GM21447 (cell line): ENCODE data around the gene RNFT2.

Experiments used
- ATAC-seq: cut with Tn5 transposase; IDR thresholded peaks from one replicate; pipeline ENCODE4 v1.9.1; 2021; ENCODE audit not compliant: unreplicated experiment

The RNFT2 gene

DNA sequence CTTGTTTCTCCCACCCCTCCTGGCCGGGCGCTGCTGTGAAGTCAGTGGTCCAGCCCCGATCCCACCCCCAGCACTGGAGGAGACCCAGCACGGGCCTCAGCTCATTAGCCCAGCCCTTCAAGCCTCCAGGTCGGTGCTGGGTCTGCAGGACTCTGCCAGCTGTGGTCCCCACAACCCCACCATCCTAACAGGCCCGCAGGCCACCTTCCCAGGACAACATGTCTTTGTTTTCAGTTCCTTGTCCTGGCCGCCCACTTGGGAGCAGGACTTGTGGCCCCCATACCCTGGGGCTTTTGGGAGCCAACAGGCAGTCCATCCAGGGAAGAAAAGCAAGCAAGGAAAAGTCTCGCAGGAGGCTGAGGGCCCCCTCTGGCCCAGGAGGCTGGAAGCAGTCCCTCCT is 83.2 kb downstream of the RNFT2 start:
- ATAC-seq: no peak

DNA sequence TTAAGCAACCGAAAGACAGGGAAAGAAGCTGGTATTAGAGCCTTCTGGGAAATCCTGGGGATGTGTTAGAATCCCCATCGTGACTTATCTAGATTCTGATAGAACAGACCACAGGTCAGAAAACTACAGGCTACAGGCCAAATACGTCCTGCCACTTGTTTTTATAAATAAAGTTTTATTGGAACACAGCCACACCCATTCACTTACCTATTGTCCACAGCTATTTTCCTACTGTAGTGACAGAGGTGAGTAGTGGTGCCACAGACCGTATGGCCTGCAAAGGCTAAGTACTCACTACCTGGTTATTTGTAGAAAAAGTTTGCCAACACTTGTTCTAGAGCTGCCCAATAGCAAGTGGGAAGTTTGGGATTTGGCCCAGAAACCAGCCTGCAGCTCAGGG is 89.3 kb downstream of the RNFT2 start:
- ATAC-seq: no peak

DNA sequence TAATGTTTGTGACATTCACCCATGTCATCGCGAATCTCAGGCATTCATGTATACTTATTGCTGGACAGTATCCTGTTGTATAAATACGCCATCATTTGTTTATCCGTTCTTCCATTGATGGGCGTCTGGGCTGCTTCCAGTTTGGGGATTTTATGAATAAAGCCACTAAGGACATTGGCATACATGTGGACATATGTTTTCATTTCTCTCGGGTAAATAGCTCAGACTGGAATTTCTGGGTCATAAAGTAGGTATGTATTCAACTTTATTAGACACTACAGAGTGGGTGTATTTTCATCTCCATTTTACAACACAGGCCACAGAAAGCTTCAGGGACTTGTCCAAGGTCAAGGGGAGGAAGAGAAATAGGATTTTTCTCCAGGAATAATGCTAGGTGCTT is 94.2 kb downstream of the RNFT2 start:
- no peak for ATAC-seq

DNA sequence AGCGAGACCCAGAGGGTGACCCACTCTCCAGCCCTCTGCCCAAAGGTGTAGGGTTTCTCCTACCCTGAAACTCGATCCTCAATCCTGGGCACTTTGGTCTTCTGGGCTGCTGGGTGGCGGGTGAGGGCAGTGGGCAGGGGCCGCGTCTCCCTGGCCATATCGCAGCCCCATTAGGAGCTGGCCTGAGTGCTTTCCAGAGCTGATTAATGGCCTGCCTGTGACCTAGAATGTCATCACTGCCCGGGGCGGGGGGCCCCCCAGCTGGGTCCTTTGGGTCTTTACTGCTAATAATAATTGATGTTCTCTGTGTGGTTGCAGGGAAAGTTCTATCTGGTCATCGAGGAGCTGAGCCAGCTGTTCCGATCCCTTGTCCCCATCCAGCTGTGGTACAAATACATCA is 95.4 kb downstream of the RNFT2 start:
- ATAC-seq: no peak

DNA sequence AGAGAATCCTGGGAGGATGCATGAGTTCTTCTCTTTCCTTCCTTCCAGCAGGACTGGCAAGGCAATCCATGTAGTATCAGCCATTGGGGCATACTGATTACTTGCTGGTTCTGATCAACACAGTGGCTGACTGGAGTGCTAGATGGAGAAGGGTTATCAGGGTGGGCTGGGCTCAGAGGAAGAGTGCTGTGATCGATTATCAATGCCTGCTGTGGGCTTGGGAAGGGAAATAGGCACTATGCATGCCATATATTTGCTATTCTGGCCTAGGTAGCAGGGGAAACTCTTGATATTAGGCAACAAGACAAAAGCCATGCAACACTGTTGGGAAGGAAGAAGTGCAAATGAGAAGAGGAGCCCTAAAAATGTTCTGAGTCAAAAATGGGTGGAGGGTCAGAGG is 97.4 kb downstream of the RNFT2 start:
- no peak for ATAC-seq

DNA sequence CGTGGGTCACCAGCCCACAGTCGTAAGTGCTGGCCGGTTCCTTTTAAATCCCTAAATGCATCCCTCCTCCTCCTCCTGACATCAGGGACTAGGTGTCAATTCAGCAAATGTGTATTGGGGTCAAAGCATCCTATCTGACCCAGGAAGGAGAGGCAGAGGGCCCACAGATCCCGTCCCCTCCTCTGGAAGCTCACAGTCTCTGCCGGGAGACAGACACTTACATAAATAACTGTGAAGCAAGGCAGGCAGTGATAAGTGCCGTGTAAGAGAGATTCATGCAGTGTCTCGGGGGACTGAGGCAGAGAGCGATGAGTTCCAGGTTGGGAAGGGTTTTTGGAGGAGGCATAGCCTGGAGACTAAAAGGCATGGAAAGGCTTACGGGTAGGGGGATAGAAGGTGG is 99.0 kb downstream of the RNFT2 start:
- no peak for ATAC-seq

DNA sequence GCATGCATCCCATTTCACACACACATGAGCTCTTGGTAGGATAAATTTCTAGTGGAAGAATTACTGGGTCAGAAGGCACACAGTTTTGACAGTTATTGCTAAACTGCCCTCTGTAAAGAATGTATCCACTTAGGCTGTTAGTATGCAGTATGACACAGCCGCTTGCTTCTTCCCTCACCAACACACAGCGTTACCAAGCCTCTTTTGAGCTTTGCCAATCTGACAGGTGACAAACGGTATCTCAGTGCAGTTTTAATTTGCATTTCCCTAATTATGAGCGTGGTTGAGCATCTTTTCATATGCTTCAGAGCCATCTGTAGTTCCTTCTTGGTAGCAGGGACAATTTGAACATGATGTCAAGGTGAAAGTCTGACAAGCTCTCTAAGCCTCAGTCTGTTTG is 100.2 kb downstream of the RNFT2 start:
- ATAC-seq: no peak

DNA sequence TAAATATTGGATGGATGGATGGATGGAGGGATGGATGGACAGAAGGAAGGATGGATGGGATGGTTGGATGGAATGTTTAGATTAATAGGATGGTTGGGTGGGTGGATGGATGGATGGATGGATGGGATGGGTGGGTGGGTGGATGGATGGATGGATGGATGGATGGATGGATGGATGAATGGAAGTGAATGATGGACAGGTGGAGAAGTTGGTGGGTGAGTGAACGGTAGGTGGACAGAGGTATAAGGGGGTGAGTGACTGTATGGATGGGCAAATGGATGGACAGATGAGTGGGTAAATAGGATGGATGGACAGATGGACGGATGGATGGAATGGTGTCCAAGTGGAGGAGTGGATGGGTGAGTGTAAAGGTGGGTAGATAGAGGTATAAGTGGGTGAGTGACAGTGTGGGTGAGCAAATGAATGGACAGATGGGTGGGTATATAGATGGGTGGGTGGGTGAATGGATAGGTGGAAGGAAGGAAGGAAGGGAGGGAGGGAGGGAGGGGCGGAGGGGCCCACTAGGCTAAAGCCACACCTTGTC is 101.2 kb downstream of the RNFT2 start:
- no peak for ATAC-seq

DNA sequence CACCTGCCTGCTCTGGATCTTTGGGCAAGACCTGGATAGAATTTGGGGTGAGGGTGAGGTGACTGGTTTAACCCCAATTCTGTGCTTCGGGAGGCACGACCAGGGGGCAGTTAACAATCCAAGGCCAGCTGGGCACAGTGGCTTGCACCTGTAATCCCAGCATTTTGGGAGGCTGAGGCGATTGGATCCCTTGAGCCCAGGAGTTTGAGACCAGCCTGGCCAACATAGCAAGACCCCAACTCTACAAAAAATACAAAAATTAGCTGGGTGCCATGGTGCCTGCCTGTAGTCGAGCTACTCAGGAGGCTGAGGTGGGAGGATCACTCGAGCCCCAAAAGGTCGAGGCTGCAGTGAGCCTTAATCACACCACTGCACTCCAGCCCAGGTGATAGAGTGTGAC is 105.0 kb downstream of the RNFT2 start:
- no peak for ATAC-seq

DNA sequence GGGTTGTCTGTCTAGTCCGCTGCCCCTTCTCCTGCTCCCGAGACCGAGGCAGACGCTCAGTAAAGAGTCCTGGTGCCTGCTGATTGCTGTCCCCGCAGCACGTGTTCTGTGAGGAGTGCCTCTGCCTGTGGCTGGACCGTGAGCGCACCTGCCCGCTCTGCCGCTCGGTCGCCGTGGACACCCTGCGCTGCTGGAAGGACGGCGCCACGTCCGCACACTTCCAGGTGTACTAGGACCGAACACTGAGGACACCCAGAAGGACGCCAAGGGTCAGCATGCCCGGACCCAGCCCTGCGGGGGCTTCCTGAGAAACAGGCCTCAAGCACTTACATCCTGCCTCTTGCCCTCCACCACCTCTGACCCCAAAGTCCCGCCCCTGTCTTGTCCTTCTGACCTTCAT is 111.1 kb downstream of the RNFT2 start:
- ATAC-seq: no peak

DNA sequence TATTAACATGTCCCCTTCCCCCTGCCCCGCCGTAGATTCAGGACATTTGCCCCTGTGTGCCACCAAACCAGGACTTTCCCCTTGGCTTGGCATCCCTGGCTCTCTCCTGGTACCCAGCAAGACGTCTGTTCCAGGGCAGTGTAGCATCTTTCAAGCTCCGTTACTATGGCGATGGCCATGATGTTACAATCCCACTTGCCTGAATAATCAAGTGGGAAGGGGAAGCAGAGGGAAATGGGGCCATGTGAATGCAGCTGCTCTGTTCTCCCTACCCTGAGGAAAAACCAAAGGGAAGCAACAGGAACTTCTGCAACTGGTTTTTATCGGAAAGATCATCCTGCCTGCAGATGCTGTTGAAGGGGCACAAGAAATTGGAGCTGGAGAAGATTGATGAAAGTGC is 114.2 kb downstream of the RNFT2 start:
- no peak for ATAC-seq

DNA sequence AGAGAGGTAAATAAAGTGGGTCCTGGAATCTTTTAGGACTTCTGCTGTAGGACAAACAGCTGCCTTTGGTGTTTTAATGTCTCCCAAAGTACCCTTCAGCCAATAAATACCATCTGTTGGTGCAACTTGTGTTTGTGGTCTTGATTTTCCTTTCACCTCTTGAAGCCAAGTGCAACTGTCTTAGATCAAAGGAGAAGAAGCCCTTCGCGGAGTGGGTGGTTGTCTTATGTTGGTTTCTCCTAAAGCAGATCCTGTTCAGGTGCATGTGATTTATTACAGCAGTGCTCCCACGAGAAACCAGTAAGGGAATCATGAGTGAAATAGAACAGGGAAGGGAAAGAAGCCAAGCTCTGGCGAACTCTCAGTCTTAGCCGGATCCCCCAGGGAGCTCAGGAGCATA is 115.4 kb downstream of the RNFT2 start:
- ATAC-seq: no peak

DNA sequence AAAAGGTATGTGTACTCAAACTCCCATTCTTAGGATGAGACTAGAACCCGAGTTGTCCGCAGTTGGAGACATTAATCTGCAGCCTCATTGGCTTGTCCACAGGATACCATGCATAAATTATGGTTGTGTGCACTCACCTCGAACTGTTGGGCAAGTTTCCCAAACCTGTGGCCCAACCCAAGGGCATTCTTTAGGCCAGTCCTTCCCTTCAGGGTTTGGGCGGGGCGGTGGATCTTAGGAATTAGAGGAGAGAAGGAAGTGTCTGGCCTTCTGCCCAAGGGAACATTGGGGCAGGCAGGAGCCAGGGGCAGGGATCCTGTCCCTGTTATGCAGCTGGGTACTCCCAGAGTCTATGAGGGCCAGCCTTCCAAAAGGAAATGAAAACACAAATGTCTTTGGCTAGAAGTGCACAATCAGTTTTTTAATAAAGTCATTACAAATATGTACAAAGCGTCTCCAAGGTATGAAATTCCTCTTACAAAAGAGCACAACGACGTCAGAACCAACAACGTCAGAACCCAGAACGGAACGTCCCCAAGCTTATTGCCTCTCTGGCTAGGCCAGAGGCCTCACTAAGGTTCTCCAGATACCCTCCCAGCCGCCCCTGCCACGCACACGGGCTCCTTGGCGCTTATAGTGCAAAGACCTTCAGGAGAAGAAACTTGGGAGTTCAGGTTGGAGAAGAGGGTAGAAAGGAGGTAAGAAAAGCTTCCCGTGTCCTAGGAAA is 117.8 kb downstream of the RNFT2 start:
- no peak for ATAC-seq

DNA sequence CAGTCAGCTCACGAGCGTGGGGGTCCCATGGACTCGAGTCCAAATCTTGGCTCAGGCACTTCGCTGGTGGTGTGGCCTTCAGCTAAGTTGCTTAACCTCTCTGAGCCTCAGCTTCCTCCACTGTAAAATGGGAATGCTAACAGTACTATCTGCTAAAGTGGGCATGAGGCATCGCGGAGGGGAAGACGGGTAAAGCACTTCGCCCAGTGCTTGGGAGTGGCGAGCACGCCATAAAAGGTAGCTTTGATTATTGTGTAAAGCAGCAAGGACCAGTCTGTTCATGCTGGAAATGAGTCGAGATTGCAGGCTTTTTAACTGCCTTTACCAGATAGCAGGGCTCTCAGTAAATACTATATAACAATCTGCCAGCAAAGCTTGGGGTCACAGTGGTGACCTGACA is 118.6 kb downstream of the RNFT2 start:
- no peak for ATAC-seq

DNA sequence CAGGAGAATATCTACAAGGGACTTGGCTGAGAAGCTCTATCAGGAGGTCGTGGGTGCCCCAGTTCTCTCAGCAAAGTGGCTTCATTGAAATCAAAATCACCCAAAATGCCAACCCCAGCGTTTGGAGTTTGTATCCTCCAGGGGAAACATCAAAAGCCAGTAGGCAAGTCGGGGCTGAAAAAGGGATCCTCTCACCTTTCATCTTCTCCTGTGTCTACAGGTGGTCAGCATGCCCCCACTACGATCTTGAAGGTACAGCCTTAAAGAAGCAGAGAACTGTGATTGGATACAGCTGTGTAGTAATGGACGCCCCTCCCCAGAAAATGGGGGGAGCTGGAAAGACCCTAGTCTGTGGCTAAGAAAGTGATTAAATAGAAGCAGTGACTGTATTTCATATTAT is 121.0 kb downstream of the RNFT2 start:
- no peak for ATAC-seq

DNA sequence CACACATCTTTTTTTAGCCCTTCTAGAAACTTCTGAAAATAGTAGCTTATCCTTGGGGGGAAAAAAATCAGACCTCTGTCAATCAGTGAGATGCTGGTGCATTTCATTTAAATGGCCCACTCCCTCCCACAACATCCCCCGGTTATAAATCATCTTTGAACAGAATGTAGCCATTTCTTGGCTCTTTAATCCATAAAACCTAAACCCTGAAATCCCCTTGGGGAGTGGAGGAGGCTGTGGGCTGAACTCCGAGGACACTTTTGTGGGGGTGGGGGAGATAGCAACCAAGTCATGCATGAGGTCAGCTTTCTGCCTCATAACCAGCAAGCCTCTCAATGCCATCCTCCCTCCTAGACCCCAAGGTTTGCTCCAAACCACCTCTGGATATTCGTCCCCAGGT is 122.1 kb downstream of the RNFT2 start:
- ATAC-seq: no peak

DNA sequence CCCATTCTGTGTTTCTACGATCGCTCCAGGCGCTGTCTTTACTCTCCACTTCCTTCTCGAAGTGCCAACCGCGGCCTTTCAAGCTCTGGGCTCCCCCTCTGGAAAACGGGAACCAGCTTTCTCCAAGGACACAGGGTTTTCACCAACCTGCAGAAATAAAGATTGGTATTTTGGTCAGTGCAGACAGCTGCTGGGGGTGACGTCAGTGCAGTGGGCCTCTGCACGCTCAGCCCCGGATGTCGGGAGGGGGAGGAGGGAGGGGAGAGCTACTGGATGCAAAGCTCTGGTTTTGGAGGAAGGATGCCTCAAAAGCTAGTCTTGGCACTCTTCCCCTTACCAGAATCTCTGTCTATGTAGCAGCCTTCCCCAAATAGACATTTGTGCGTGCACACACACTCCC is 123.2 kb downstream of the RNFT2 start:
- ATAC-seq: peak; percentile 79

DNA sequence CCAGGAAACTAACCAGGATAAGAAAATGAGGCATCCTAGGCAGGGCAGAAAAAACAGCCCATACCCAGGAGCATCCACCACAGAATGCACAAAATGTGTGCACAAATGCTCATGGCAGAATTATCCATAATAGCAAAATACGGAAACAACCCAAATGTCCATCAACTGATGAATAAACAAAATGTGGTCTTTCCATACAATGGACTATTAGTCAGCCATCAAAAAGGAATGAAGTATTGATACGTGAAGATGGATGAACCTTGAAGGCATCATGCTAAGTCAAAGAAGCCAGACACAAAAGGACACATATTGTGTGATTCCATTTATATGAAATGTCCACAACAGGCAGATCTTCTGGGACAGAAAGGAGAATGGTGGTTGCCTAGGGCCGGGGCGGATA is 124.1 kb downstream of the RNFT2 start:
- no peak for ATAC-seq

DNA sequence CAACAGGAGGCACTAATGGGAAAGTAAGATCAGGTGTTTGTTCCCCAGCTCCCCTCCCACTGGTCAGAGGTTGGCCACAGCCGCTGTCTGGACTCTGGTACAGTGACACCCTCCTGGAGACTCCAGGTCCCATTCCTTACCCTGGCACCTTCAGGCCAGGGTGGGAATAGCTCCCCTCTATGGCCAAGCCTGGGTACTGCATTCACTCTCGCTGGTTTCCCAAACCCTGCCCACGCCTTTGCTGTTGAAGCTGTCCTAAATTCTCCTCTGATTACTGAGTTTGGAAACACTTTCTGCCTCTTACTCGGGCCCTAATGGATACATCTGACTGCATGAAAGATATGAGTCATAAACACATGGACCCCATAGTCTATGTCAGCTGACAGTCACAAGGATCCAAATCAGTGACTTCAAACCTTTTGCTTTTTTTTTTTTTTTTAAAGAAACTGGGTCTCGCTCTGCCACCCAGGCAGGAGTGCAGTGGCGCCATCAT is 125.2 kb downstream of the RNFT2 start:
- no peak for ATAC-seq

DNA sequence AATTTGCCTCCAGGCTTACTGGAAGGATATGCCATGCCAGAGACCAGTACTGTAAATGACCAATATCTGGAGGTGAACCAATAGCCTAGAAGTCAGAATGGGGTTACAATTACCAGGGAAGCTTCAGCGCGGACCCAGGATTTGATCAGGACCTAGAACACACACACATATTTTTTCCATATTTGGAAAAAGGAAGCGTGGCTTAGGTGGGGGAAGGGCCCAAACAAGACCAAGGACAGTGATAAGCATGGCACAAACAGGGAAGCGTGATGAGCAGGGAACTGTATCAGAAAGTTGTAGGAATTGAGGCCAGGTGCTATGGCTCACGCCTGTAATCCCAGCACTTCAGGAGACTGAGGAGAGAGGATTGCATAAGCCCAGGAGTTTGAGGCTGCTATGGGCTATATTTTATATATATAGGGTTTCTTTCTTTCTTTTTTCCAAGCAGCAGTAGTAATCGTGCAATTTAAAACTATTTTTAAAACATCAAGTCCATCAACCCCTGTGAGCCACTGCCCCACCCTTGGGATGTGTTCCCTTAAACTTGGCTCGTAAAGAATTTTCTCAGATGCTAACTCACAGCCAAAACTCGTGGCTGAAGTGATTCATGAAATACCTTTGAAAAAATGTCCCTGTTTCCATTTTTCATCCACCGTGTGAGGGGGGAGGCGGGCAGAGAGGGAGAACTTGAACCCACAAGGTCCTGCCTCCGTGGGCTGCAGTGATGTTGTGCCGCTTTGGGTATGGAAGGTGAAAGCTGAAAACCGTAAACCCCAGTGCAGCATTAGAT is 126.5 kb downstream of the RNFT2 start:
- ATAC-seq: no peak

DNA sequence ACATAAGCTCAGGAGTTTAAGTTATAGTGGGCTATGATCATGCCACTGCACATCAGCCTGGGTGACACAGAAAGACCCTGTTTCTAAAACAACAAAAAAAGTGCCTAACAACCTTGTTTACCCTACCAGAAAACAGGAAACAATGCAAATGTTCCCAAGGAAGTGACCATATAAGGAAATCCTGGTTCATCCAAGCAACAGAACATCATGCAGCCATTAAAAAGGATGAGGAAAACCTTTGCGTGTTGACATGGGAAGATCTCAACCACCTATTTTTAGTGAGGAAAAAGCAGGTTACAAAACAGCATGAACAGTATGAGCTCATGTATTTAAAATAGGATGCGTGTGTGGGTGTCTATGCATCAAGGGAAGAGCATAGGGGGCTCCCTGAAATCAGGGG is 129.4 kb downstream of the RNFT2 start:
- no peak for ATAC-seq

DNA sequence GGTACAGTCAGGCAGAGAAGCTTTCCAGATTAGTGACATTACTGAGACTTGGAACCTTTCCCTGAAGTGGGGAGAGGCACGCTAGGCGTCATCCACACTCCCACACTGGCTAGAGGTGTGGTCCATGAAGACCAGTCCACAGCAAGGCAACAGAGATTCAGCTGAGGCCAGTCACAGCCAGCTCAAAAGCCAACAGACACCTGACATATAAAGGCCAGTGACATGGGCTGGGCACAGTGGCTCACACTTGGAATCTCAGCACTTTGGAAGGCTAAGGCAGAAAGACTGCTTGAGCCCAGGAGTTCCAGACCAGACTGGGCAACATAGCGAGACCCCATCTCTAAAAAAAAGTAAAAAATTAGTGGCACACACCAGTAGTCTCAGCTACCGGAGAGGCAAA is 132.2 kb downstream of the RNFT2 start:
- ATAC-seq: no peak
